Prostate gland (tissue), 2 donors: ENCODE measurements around the gene NOD2. TPM values are rescaled to one million over a fixed set of nuclear protein-coding genes. Genes with fewer than 3 reads are reported as not detected.

Experiments used
- DNase-seq: peaks from one replicate; pipeline ENCODE4 v3.0.0-alpha.2; 2019; ENCODE audit warnings: low spot score
- H3K27ac ChIP-seq, 2 donors: fragments of 200-600 bp; sonication (generic); 2 replicates each; pipeline ENCODE4 v1.5.1; 2017 to 2019
- H3K27me3 ChIP-seq: fragments of 200-600 bp; sonication (generic); replicated peaks from 2 replicates; pipeline ENCODE4 v1.5.1; 2019; ENCODE audit not compliant: insufficient read depth
- H3K36me3 ChIP-seq, 2 donors: fragments of 200-600 bp; sonication (generic); 1 replicate in 1 of 2; 2 replicates in 1 of 2; pipeline versions ENCODE4 v1.5.1 to v1.8.1; 2017 to 2019
- H3K4me1 ChIP-seq: fragments of 200-600 bp; sonication (generic); replicated peaks from 2 replicates; pipeline ENCODE4 v1.5.1; 2019
- H3K4me3 ChIP-seq, 2 donors: fragments of 200-600 bp; sonication (generic); 2 replicates each; pipeline ENCODE4 v1.5.1; 2017 to 2019
- H3K9me3 ChIP-seq: fragments of 200-600 bp; sonication (generic); 2 replicates; pipeline ENCODE4 v1.5.1; 2017
- CTCF ChIP-seq, 4 experiments: fragments of 200-600 bp in 2 of 4; fragments of 450-650 bp in 2 of 4; sonication (generic) in 2 of 4; IDR thresholded peaks; 1 replicate in 3 of 4; 2 replicates in 1 of 4; pipeline ENCODE4 v1.5.1; 2016 to 2019; ENCODE audit warnings: antibody characterized with exemption in 4 of 4, mild to moderate bottlenecking in 2 of 4, moderate library complexity in 2 of 4
- POLR2A ChIP-seq: fragments of 450-650 bp; IDR thresholded peaks from one replicate; pipeline ENCODE4 v1.6.1; 2016; ENCODE audit warnings: antibody characterized with exemption, mild to moderate bottlenecking
- POLR2AphosphoS5 ChIP-seq: sonication (generic); formaldehyde crosslinking; IDR thresholded peaks from one replicate; pipeline ENCODE4 v1.6.1; 2017; ENCODE audit warnings: antibody characterized with exemption
- WGBS: methylation state at CpG from one replicate; pipeline ENCODE4 v1.1.5; 2018; 5-methylcytosine and 5-hydroxymethylcytosine counted together
- intact Hi-C: fragments of 100-400 bp; cut with DNase I; formaldehyde crosslinking; loops from one replicate; pipeline ENCODE4 v1.14.2; 2022
- total RNA-seq, 2 donors: library from RNA; depleted of rRNA; stranded (reverse); fragments of >200 nt; gene quantifications; one replicate each; pipeline ENCODE4 v1.1.0, GENCODE V29; 2016

Gene NOD2
- total RNA-seq, 2 donors from 2014 or later = 2.8 to 5.6 TPM

- H3K4me3 ChIP-seq = no peak overlapping the region
- H3K27ac ChIP-seq = no peak overlapping the region
- no peaks in the 10 kb centered on the region for H3K9me3 ChIP-seq
- intact Hi-C loops = loop anchor here (5.0 kb wide), 1 partner anchor 46 kb away; the partner anchor contains the start of gene CYLD
- no peaks in the 10 kb centered on the region for H3K4me1 ChIP-seq
- WGBS = 55% methylated on average over 5 of the region's 5 CpGs
- no peaks in the 10 kb centered on the region for H3K36me3 ChIP-seq
- no peak for DNase-seq
- H3K27me3 ChIP-seq = no peaks in the 10 kb centered on the region
- no peak for TF ChIP-seq POLR2A
These were observed 2.7 kb downstream of the NOD2 start for GRCh38 chr16:50696126-50696525.

GRCh38 chr16:50696575-50697420 lies 3.4 kb downstream of the NOD2 start:
- intact Hi-C loops = loop anchor here (5.0 kb wide), 1 partner anchor 46 kb away; the partner anchor contains the start of gene CYLD
- no peaks in the 10 kb centered on the region for H3K4me1 ChIP-seq
- WGBS = 67% methylated on average over 15 of the region's 15 CpGs
- no peaks in the 10 kb centered on the region for H3K36me3 ChIP-seq
- DNase-seq = peak; percentile 46
- H3K4me3 ChIP-seq = no peak overlapping the region
- H3K27ac ChIP-seq = peak overlapping the region; percentile 33 to 49
- H3K27me3 ChIP-seq = no peaks in the 10 kb centered on the region
- TF ChIP-seq POLR2AphosphoS5 (peak; percentile 12), POLR2A (no peak)
- H3K9me3 ChIP-seq = no peaks in the 10 kb centered on the region

DNA sequence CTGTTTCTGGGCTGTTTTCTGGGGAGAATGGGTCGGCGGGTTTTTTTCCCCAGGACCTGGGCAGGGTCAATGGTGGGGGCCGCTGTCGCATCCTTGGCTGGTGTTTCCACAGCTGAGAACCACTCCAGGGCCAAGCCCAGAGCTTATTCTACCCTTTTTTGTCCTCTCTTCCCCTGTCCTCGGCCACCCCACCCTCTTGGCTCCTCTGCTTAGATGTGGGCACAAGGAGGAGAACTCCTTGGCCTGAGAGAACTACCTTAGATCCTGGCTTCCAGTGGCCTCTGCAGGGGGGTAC lies 4.0 kb downstream of the NOD2 start:
- no peak for DNase-seq
- Histone ChIP-seq H3K27ac (peak overlapping the region; percentile 33 to 49), H3K4me3 (no peak overlapping the region), H3K9me3 (no peaks in the 10 kb centered on the region), H3K27me3 (no peaks in the 10 kb centered on the region), H3K4me1 (no peaks in the 10 kb centered on the region), H3K36me3 (no peaks in the 10 kb centered on the region)
- intact Hi-C loops = loop anchor here (5.0 kb wide), 1 partner anchor 45 kb away; the partner anchor contains the start of gene CYLD
- TF ChIP-seq POLR2AphosphoS5 = no peak
- no peak for TF ChIP-seq CTCF (IDR thresholded peaks at IDR 0.05)
- no peak for TF ChIP-seq POLR2A
- 99% methylated on average over 5 of the region's 5 CpGs for WGBS

DNA sequence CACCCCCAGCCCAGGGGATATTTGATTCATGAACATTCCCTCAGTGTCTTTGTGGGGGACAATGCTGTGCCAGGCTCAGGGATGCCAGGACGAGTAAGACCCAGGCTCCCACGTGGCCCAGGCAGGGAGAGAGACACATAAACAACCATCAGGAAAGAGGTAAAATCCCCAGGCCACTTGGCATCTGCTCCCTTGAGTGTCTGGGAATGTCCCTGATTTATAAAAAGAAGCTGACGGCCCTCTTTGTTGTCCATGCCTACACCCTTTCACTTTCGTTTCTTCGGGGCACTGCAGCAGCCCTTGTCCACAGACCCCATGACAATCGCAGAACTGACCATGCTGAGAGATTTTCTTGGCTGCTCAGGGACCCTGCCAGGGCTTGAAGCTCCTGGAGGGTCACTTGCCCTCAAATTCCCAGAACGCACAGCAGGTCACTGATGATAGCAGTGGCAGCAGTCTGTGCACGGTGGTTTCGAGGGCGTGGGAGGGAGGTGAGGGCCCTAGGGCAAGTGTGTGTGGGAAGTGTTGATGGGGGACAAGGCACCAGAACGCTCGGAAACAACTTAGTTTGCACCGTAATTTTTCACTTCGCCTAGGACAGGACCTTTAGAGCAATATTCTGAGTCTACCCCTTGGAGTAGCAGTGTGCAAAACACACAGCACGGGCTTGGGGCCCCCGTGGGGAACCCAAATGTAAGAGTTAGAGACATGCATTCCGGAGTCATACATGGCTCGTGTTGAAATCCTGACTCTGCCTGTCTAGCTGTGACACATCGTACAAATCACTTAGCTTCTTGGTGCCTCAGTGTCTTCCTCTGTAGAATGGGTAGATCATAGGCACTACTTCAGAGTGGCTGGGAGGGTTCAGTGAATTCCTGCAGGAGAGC lies 4.7 kb downstream of the NOD2 start:
- Histone ChIP-seq H3K27ac (peak overlapping the region; percentile 33 to 49), H3K36me3 (no peaks in the 10 kb centered on the region), H3K9me3 (no peaks in the 10 kb centered on the region), H3K27me3 (no peaks in the 10 kb centered on the region), H3K4me3 (peak overlapping the region; percentile 3 to 18), H3K4me1 (no peaks in the 10 kb centered on the region)
- WGBS = 52% methylated on average over 19 of the region's 19 CpGs
- peak; percentile 3 for TF ChIP-seq POLR2A
- no peak for TF ChIP-seq CTCF (IDR thresholded peaks at IDR 0.05)
- peak; percentile 11 for TF ChIP-seq POLR2AphosphoS5
- peak; percentile 31 for DNase-seq
- intact Hi-C loops = loop anchor here (5.0 kb wide), 1 partner anchor 44 kb away; the partner anchor contains the start of gene CYLD

GRCh38 chr16:50699326-50700159 lies 6.1 kb downstream of the NOD2 start:
- WGBS = 82% methylated on average over 19 of the region's 19 CpGs
- H3K27ac ChIP-seq = no peak overlapping the region
- no peak overlapping the region for H3K4me3 ChIP-seq
- no peaks in the 10 kb centered on the region for H3K9me3 ChIP-seq
- H3K36me3 ChIP-seq = no peaks in the 10 kb centered on the region
- no peak for DNase-seq
- intact Hi-C loops = loop anchor here (5.0 kb wide), 1 partner anchor 43 kb away; the partner anchor contains the start of gene CYLD
- TF ChIP-seq CTCF (IDR thresholded peaks at IDR 0.05) (no peak), POLR2A (no peak), POLR2AphosphoS5 (no peak)
- H3K4me1 ChIP-seq = no peaks in the 10 kb centered on the region
- no peaks in the 10 kb centered on the region for H3K27me3 ChIP-seq
